Esophagus muscularis mucosa (tissue), 4 donors: Measurements from ENCODE around the gene FTO. TPM values are rescaled to one million over a fixed set of nuclear protein-coding genes. Genes with fewer than 3 reads are reported as not detected.

Experiments
- DNase-seq: peaks from one replicate; pipeline ENCODE4 v3.0.0-alpha.2; 2017; ENCODE audit errors: extremely low spot score
- H3K27ac ChIP-seq, 4 donors: fragments of 200-600 bp; sonication (generic); replicated peaks in 1 of 4; 1 replicate in 3 of 4; 2 replicates in 1 of 4; pipeline ENCODE4 v1.5.1; 2016 to 2019; ENCODE audit warnings: mild to moderate bottlenecking in 1 of 4
- H3K27me3 ChIP-seq, 4 donors: fragments of 200-600 bp; sonication (generic); one replicate each; pipeline versions ENCODE4 v1.5.1 to v1.6.0; 2016 to 2019
- H3K36me3 ChIP-seq, 4 donors: fragments of 200-600 bp; sonication (generic); one replicate each; pipeline ENCODE4 v1.5.1; 2016 to 2019
- H3K4me1 ChIP-seq, 4 donors: fragments of 200-600 bp; sonication (generic); one replicate each; pipeline ENCODE4 v1.5.1; 2016 to 2019
- H3K4me3 ChIP-seq, 4 donors: fragments of 200-600 bp; sonication (generic); 1 replicate in 2 of 4; 2 replicates in 2 of 4; pipeline ENCODE4 v1.5.1; 2016 to 2019; ENCODE audit warnings: mild to moderate bottlenecking in 4 of 4, moderate library complexity in 1 of 4
- H3K9me3 ChIP-seq, 4 donors: fragments of 200-600 bp; sonication (generic); 1 replicate in 3 of 4; 2 replicates in 1 of 4; pipeline ENCODE4 v1.5.1; 2016 to 2019
- EP300 ChIP-seq: sonication (generic); formaldehyde crosslinking; IDR thresholded peaks from one replicate; pipeline ENCODE4 v1.6.1; 2017; ENCODE audit warnings: antibody characterized with exemption
- POLR2A ChIP-seq: fragments of 450-650 bp; IDR thresholded peaks from one replicate; pipeline ENCODE4 v1.6.1; 2017; ENCODE audit warnings: antibody characterized with exemption, moderate library complexity, mild to moderate bottlenecking, low read depth
- POLR2AphosphoS5 ChIP-seq, 2 donors: sonication (generic); formaldehyde crosslinking; IDR thresholded peaks; one replicate each; pipeline ENCODE4 v1.6.1; 2017; ENCODE audit warnings: antibody characterized with exemption in 2 of 2
- WGBS: methylation state at CpG from one replicate; pipeline ENCODE4 v1.1.5; 2018; 5-methylcytosine and 5-hydroxymethylcytosine counted together
- intact Hi-C: fragments of 100-400 bp; cut with DNase I; formaldehyde crosslinking; loops from one replicate; pipeline ENCODE4 v1.15.1; 2023
- total RNA-seq, 4 donors: library from RNA; depleted of rRNA; stranded (reverse); fragments of >200 nt; gene quantifications; one replicate each; pipeline versions ENCODE4 v1.1.0 to v1.2.1, GENCODE V29; 2016
- TF ChIP-seq, protein P1 (sequence below), 3 experiments: fragments of 200-600 bp in 2 of 3; fragments of 450-650 bp in 1 of 3; sonication (generic) in 2 of 3; IDR thresholded peaks; one replicate each; pipeline ENCODE4 v1.5.1; 2017 to 2019; ENCODE audit warnings: antibody characterized with exemption in 3 of 3, mild to moderate bottlenecking in 2 of 3, moderate library complexity in 1 of 3

FTO gene
- total RNA-seq, 4 donors from 2014 or later, result 101 to 121 (median 112) TPM

DNA sequence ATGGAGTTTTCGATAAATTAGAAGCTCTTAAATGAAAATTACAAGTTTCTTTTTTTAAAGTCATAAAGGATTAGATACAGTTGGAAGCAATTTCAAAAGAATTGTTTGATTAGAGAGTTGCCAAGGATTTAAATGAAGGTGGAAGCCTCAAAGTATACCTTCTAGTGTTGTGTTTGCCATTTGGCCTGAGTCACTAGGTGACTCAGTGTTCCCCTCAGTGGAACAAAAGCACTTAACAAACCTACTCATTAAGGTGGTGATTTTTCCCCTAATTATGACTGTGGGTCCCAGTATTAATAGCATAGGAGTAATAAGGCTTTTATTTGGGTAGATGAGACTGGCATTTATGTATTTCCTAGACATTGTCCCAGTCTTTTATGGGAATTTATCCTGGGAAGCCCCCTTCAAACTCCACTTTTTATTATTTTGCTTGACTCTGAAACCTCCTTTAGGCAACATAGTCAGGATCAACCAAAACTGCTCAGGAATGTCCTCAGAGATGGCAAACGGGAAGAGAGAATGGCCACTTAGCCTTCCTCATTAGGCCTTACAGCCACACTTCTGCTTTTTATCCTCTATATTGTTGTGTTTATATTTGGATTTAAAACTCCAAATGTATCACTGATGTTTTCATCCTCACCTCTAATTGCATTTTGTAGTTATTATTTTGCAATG, 161.0 kb downstream of the FTO start:
- intact Hi-C loops, result no loop called here
- no peak overlapping the region for H3K4me3 ChIP-seq

DNA sequence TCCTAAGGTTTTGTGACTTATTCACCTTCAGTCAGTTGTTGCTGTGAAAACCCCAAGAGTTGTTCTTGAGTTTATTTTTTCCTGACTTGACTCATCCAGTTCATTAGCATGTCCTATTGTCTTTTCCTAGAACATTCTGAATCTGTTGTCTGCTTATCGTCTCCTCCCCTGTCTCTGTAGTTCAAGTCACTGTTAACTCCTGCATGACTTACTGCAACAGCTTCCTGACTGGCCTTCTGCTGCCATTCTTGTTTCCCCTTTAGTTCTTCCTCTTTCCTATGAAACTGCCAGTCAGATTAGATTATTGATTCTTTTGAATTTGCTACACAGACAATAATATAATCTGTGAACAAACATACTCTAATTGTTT, 161.5 kb downstream of the FTO start:
- peak overlapping the region in 1 of 4 donors; percentile 29 for H3K27ac ChIP-seq
- H3K36me3 ChIP-seq, result peaks cover 0 to 13% (median 6%) of the 10 kb centered on the region in 4 donors
- WGBS, result 33% methylated on average over 1 of the region's 1 CpG
- H3K4me1 ChIP-seq, result peaks cover 0 to 16% (median 4%) of the 10 kb centered on the region in 4 donors
- H3K27me3 ChIP-seq, result no peaks in the 10 kb centered on the region
- TF ChIP-seq POLR2AphosphoS5 (IDR thresholded peaks at IDR 0.05), result no peak
- no peak for TF ChIP-seq POLR2A
- TF ChIP-seq EP300, result no peak
- TF ChIP-seq, protein P1, sequence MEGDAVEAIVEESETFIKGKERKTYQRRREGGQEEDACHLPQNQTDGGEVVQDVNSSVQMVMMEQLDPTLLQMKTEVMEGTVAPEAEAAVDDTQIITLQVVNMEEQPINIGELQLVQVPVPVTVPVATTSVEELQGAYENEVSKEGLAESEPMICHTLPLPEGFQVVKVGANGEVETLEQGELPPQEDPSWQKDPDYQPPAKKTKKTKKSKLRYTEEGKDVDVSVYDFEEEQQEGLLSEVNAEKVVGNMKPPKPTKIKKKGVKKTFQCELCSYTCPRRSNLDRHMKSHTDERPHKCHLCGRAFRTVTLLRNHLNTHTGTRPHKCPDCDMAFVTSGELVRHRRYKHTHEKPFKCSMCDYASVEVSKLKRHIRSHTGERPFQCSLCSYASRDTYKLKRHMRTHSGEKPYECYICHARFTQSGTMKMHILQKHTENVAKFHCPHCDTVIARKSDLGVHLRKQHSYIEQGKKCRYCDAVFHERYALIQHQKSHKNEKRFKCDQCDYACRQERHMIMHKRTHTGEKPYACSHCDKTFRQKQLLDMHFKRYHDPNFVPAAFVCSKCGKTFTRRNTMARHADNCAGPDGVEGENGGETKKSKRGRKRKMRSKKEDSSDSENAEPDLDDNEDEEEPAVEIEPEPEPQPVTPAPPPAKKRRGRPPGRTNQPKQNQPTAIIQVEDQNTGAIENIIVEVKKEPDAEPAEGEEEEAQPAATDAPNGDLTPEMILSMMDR (IDR thresholded peaks at IDR 0.05), result no peak
- intact Hi-C loops, result no loop called here
- no peaks in the 10 kb centered on the region for H3K9me3 ChIP-seq
- no peak for DNase-seq
- H3K4me3 ChIP-seq, result no peak overlapping the region

More for the DNA sequence above, 161.0 kb downstream of the FTO start:
- no peak for DNase-seq
- Histone ChIP-seq H3K36me3 (peaks cover 0 to 14% (median 6%) of the 10 kb centered on the region in 4 donors), H3K4me1 (peaks cover 0 to 16% (median 4%) of the 10 kb centered on the region in 4 donors), H3K27me3 (no peaks in the 10 kb centered on the region), H3K9me3 (no peaks in the 10 kb centered on the region), H3K27ac (peak overlapping the region in 1 of 4 donors; percentile 29)
- no peak for TF ChIP-seq POLR2A
- TF ChIP-seq, protein P1 (IDR thresholded peaks at IDR 0.05), result no peak
- no peak for TF ChIP-seq POLR2AphosphoS5 (IDR thresholded peaks at IDR 0.05)
- 96% methylated on average over 2 of the region's 2 CpGs for WGBS

DNA sequence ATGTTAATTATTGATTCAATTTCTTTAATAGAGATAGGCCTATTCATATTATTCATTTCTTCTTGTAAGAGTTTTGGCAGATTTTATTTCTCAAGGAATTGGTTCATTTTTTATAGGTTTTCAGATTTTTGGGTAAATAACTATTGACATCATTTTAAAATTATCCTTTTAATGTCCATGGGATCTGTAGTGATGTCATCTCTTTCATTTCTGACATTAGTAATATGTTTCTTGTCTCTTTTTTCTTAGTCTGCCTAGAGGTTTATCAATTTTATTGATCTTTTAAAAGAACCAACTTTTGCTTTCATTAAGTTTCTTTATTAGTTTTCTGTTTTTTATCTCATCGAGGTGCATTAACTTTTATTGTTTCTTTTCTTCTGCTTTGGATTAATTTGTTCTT, 162.6 kb downstream of the FTO start:
- WGBS, result 94% methylated on average over 1 of the region's 1 CpG

DNA sequence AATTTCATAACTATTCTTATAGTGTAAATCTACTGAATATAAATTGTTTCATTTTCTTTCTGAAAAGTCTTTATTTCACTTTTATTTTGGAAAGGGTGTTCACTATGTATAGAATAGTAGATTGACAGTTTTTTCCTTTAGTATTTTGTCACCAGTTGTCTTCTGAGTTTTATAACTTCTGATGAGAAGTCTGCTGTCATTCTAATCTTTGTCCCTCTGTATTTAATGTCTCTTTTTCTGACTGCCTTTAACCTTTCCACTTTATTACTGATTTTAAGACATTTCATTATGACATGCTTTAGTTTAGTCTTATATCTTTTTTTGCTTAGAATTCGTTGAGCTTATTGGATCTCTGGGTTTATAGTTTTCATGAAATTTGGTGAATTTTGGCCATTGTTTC, 166.9 kb downstream of the FTO start:
- H3K4me3 ChIP-seq, result no peak overlapping the region
- intact Hi-C loops, result no loop called here
- no peak overlapping the region for H3K27ac ChIP-seq
- H3K36me3 ChIP-seq, result peaks cover 0 to 10% (median 3%) of the 10 kb centered on the region in 4 donors
- DNase-seq, result no peak
- no peaks in the 10 kb centered on the region for H3K9me3 ChIP-seq
- peaks cover 0 to 5% (median 2%) of the 10 kb centered on the region in 4 donors for H3K4me1 ChIP-seq
- 98% methylated on average over 1 of the region's 1 CpG for WGBS
- TF ChIP-seq POLR2AphosphoS5 (IDR thresholded peaks at IDR 0.05) (no peak), EP300 (no peak), POLR2A (no peak)
- TF ChIP-seq, protein P1 (IDR thresholded peaks at IDR 0.05), result no peak
- no peaks in the 10 kb centered on the region for H3K27me3 ChIP-seq

More for the DNA sequence above, 162.6 kb downstream of the FTO start:
- no peak for DNase-seq
- Histone ChIP-seq H3K4me3 (no peak overlapping the region), H3K4me1 (peaks cover 0 to 16% (median 4%) of the 10 kb centered on the region in 4 donors), H3K9me3 (no peaks in the 10 kb centered on the region), H3K36me3 (peaks cover 0 to 13% (median 5%) of the 10 kb centered on the region in 4 donors), H3K27ac (no peak overlapping the region), H3K27me3 (no peaks in the 10 kb centered on the region)
- intact Hi-C loops, result no loop called here
- TF ChIP-seq EP300 (no peak), POLR2A (no peak), POLR2AphosphoS5 (IDR thresholded peaks at IDR 0.05) (no peak)
- TF ChIP-seq, protein P1 (IDR thresholded peaks at IDR 0.05), result no peak
